CD4-positive, alpha-beta T cell treated with Interleukin-4 for 1 hour (primary cell): ENCODE results near the gene NRG2.

Experiments used
- DNase-seq, 2 donors: peaks; one replicate each; pipeline ENCODE4 v3.0.0-alpha.2; 2020 to 2022

Gene NRG2

DNA sequence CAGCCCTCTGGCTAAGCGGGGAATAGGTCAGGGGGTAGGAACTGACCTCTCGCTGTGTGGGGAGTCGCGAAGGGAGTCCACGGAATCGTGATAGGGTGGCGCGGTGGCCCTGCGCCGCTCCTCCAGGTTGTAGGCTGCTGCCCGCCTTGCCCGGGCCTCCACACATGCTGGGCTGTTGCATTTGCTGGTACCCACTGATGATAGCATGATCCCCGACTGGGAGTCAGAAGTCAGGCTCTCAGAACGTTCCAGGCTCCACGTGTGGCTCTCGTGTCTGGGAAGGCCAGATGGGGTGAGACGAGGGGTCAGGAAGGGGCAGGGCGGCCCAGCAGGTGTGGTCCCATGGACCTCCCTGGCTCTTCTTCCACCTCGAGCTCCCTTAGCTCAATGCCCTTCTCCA is 191.5 kb downstream of the NRG2 start:
- DNase-seq: no peak

DNA sequence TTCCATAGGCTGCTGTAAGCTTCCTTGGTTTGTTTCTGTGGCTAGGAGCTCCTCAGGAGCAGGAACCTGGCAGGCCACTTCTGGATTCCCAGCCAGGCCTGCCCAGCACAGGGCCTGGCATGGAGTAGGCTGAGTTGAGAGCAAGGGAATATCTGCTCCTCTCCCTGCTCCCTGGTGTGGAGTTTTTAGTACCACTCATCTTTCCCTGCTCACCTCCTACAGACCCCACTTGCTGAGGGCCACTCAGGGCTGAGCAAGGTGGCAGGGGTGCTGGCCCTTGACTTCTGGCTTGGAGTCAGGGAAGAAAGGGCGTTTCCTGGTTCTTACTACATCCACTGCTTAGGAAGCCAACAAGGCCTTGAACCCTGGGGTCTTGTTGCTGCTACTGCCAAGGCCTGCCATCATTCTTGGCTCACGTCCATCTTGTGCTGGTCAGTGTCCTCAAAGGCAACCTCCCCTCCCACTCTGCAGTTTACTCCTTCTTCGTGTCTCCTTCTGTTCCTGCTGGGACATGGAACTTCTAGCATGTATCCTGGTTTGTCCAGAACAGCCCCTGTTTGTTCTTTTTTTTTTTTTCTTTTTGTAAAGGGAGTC is 192.6 kb downstream of the NRG2 start:
- no peak for DNase-seq

DNA sequence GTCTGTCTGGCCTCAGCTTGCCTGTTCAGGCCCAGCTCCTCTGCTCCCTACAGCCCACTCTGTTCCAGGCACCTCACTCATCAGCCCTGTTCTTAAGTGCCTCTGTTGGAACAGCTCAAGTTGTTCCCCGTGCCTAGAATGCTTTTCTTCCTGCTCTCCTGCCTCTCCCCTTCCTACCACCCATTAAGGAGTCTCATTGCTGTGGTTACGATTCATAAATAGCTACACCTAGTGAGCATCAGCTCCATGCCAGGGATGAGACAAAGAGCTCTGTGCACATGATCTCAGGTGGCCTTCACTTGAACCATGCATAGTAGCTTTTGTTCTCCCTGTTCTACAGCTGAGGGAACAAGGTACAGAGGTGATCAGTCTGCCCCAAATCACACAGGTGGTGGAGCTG is 193.2 kb downstream of the NRG2 start:
- DNase-seq: no peak

DNA sequence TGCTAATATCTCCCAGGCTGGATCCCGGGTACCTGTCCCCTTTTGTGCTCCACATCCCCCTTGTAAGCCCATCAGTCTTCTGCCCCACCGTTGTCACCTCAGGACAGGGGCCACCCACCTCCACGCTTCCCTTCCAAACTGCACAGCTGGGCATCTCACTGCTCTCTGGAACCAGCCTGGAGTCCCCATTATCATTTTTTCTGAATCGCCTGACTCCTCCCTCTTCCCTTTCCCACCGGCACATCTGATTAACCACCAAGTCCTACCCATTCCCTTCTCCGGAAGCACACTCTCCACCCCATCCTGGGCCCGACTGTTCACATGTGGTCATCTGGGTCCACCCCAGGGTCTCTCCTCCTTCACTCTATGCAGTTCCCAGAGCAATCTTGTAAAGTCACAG is 193.6 kb downstream of the NRG2 start:
- DNase-seq: no peak

DNA sequence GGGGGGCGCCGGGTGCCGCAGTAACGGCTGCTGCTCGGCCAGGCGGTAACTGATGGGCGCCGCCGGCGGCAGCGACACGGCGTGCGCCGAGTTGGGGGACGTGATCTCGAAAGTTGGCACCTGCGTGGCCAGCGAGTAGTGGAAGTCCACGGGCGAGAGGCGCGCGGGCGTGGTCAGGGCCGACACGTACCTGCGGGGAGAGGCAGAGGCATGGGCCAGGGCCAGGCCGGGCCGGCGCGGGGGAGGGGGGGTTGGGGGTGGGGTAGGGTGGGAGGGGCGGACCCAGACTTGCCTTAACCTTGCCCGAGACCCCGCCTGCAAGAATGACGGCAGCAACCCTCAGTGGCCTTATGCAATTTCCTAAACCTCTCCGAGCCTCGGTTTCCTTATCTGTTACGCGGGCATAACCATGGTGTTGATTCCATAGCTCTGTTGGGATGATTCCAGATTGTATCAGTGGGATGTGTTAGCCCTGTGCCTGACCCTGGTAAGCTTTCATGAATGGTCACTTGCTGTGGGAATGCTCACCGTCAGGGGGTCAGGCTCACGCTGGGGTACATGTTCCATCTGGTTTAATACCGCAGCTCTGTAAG is 194.5 kb downstream of the NRG2 start:
- DNase-seq: peak in 1 of 2 donors; percentile 45

DNA sequence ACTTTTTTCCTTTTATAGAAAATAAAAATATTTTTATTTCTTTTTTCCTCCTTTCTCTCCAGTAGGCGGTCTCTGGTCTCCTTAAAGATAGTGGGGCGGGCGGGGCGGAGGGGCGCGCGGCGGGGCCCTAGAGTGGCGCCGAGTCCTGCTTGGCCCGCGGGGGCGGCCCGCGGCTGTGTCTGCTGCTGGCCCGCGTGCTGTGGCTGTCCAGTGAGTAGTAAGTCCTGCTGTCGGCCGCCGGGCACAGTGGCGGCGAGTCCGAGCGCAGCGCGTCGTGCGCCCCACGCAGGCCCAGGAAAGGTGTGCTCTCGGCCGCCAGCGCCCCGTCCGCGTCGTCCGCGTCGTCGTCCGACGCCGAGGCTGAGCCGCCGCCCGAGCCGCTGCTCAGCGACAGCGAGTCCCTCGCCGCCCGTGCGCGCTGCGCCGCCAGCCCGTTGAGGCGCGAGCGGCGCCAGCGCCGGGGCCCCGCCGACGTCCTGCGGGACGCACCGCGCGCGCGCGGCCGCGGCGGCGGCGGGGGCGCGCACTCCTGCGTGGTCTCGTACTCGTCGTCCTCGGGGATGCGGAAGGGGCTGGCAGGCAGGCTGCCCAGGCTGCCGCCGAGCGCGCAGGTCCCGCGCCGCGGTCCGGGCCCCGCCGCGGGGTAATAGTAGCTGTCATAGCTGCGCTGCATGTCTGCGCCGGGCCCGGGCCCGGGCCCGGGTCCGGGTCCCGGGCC is 195.2 kb downstream of the NRG2 start:
- peak; percentile 80 to 83 for DNase-seq

DNA sequence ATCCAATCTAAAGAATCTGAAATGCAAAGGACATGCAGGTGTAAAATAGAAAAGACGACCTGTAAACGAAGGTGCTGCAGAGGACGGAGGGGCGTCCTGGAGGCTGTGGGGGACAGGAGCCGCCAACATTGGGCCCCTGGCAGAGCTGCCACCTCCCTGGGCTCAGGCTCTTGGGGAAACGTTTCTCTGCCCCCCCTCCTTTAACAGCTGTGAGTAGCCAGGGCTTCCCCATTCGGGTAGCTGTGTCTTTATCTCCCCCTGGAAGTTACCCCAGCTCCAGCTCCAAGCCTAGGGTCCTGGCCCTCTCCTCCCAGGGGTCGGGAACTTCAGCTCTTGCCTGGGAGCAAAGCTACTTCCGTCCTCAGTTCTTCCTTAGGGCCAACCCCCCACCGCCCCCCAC is 196.0 kb downstream of the NRG2 start:
- DNase-seq: no peak

DNA sequence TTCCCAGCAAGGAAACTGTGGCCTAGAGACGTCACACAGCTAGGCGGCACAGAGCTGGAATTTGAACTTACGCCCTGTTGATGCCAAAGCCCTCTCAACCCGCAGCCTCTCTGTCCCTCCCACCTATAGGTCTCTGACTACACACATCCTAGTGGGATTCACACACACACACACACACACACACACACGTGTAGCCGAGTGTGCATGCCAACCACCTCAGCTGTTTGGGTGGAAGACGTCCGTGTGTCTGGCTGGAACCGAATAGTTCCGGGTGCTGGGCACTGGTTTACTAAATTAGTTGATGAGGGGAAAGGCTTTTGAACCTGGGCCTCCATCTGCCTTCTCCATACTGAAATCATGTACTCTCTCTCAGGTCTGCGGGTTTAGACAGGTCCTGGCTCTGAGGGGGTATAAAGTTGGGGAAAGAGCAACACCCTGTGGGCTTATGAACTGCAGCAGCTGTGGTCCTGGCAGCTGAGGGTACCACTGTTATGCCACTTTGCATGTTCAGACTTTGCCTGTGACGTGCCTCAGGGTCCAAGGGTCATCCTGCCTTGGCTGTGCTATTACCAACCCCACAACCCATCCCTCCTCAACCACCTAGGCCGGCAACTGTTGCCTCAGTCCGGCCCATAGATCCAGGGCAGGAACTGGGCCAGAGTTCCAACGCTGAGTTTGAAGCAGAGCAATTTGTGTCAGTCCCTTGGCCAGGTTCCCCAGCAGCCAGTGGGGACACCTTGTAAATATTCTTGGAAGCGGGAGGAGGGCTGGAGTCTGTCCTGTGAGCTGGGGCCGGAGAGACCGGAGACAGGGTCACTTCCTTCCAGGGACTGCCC is 197.0 kb downstream of the NRG2 start:
- DNase-seq: no peak

DNA sequence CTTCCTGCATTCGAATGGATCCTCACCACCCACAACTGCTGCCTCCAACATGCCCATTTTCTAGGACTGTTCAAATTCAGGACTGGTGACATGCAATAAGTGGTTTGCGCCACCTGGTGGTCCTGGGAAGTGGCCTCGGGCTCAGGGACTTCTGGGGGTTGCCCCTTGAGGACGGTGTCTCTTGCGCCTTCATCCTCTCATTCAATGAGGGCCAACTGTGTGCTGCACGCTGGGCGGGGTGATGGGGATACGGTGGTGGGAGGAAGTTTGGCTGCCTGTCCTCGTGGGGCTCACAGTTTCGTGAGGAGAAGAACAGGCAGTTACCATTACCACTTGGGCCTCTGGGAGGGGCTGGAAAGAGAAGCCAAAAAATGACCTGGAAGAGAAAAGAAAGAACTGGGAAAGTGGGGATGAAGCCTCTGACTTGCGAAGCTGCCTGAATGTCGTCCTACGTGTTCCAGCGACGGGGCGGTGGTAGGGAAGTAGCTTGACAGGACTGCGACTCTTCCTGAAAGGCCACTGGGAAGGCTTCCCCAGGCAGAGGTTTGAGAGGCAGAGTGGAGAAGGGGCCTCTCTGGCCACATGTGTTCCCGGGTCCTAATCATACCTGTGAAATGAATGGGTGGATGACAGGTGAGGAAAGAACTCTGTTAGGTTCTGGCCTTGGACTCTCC is 198.5 kb downstream of the NRG2 start:
- DNase-seq: peak; percentile 69 to 76

DNA sequence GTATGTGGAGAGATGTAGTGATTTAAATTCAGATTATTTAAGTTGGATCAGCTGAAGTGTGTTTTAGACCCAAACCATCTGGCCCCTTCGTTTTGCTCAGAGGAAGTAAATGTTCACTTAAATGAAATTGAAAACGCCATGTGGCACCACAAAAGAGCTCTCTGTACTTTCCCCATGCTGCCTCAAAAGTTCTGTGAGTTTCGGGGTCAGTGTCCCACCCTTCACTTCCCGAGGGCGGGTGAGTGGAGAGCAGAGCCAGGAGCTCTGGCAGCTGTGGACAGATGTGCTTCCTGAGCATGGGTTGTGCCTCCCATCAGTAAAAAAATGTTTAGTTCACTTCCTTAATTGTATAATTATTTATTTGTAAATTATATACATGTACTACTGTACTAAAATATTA is 199.1 kb downstream of the NRG2 start:
- DNase-seq: no peak

DNA sequence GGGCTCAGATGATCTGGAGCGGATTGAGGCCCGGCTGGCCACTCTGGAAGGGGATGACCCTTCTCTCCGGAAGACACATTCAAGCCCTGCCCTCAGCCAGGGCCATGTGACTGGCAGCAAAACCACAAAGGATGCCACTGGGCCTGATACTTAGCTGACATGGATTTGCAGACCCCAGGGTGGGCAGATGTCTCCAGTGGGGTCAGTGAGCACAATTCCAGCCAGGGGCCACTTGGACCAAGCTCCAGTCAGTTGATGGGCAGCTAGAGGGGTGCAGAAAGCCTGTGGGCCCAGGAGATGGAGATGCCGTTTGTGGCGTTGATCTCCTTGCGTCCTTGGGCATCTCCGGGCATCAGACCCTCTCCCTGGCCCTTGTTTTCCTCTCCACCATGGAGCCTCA is 200.8 kb downstream of the NRG2 start:
- no peak for DNase-seq

DNA sequence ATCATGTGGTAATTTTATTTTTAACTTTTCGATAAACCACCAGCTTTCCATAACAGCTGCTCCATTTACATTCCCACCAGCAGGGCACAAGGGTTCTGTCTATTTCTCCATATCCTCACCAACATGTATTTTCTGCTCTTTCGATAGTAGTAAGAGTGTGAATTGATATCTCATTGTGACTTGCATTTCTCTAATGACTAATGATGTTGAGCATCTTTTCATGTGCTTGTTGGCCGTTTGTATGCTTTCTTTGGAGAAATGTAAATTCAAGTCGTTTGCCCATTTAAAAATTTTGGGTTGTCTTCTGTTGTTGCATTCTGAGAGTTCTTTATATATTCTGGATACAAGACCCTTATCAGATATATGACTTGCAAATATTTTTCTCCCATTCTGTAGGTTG is 201.6 kb downstream of the NRG2 start:
- no peak for DNase-seq

DNA sequence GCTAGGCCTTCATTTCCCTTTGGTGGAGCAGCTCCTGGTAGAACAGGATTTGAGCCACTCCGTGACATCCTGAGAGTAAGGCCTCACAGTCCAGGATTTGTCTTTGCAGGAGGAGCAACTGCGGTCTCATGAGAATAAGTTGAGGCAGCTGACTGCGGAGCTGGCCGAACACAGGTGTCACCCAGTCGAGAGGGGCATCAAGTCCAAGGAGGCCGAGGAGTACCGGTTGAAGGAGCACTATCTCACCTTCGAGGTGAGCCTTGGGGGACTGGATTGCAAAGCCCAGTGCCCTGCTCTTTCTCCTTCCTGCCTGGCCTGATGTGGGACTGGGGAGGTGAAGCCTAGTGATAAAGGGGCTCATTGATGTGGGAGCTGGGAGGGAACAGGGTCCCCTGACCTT is 203.2 kb downstream of the NRG2 start:
- no peak for DNase-seq

DNA sequence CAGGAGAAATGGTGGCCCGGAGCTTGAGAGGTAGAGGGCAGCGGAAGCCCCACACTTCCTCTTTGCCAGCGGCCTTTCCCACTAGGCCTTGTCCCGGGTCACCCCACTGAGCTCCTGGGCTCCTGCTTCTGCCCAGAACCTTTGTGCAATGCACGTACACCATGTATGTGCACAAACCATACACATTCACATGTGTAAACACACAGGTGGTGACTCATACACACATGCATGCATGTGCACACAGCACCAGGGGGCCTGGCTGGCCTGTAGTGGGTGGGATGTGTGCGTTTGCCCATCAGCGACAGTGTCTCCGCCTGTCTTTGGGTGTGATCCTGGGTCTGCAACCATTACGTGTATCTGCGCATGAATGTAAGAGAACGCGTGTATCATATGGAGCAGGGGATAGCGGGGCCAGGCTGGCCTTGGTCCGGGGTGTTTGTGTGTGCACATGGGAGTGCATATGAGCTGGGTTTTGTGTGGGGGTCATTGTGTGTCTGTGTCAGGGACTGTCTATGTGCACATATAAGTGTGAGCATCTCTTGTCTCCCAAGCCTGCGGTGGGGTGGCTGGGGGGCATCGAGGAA is 203.8 kb downstream of the NRG2 start:
- DNase-seq: no peak

DNA sequence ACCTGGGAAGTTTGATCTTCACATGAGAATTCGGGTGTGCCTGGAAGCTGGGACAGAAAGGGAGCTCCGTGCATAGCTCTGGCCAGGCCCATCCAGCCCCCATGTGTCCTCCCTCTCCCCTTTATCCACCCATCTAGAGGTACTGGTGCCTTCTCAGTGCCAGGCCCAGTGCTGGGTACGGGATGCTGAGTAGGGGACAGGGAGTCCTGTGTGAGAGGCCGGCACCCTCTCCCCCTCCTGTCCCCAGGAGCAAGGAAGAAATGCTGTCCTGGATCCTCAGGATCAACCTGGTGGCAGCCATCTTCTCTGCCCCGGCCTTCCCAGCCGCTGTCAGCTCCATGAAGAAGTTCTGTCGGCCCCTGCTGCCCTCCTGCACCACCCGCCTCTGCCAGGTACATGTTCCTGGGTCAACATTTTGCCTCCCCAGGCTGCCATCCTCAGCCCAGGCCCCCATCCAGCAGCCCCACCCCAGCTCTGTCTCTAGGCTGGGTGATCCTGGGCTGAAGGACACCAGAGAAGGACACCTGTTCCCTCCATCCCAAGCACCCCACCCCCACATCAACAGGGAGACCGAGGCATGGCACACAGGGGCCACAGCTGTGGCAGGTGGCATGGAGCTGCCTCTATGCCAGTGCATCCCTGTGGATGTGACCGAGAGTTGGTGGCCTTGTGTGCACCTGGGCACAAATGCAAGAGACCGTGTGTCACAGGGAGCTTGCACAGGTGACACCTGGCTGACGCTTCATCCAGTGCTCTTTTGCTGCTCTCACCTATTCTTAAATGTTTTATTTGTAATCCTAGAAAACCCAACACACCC is 204.5 kb downstream of the NRG2 start:
- no peak for DNase-seq

DNA sequence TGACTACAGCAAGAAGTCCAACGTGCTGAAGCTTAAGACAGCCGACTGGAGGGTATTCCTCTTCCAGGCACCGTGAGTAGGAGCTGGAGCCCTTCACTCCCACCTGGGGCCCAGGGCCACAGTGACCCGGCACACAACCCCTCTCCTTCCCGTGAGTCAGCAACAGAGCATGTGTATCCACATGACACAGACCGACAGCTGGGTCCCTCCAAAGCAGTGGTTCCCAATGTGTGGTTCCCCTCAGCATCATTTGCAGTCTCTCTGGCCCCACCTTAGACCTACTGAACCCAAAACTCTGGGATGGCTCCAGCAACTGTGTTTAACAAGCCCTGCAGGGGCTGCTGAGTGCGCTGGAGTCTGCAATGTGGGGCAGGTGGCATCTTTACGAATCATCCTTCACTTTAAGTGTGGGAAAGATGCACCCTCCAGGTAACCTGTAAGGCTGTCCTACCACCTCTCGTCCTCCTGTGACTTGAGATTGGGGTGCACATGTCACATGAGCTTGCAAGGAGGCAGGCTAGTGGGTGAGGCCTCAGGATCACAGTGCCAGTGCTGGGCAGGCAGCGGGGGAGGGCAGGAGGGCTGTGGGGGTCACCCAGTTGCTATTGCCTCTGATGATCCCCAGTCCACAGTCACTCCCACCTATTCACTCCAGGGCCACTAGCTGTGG is 205.3 kb downstream of the NRG2 start:
- DNase-seq: no peak

DNA sequence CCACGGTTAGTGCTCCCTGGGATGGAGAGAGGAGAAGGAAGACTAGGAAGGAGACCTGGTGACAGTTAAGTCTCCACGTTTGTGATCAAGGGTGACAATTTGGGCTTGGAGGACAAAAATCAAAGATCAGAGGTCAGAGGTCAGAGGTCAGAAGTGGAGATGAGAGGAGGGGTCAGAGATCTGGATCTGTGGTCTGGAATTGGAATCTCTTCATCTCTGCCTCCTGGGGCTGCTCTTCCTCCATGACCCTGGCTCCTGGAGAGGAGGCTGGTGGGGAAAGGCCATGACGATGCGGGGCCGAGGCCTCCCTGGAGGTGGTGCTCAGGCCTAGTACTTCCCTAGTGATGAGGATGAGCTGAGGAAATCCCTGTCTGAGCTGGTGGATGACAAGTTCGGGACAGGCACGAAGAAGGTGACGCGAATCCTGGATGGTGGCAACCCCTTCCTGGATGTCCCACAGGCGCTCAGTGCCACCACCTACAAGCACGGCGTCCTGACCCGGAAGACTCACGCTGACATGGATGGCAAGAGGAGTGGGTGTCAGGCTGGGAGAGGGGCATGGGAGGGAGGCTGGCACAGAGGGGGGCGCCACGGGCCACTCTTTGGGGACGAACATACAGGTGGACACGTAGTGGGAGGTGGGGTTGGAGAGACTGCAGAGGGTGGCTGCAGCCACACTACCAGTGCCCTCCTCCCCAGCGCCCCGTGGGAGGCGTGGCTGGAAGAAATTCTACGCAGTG is 206.5 kb downstream of the NRG2 start:
- no peak for DNase-seq

DNA sequence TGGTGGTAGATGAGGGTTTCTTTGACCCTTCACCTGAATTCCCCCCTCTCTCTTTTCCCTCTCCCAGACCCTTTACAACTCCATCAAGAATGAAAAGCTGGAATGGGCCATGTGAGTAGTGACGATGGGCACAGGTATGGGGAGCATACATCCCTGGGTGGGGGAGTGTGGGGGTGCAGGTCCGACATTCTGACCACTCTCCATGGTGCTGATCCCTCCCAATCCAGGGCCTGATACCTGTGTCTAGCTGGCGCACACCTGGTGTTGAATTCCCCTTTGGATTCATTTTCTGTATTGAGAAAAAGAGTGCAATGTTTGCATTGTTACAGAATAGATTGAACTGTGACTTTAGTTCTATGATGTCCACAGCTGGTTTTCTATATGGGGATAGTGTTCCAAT is 207.4 kb downstream of the NRG2 start:
- no peak for DNase-seq

DNA sequence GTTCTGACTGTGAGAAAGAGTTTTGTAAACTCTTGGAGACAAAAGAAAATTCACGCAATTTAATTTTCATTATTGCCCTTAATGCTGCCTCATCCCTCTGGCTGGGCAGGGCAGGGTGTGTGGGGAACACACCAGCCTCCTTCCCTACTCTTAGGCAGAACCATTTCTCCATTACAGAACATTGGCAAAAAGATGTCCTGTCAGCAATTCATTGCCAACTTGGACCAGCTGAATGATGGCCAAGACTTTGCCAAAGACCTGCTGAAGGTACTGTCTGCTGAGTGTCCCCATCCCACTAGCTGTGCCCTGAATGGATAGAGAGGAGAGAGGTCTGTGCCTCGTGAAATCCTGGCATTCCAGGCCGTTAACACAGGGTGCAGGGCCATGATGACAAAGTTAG is 209.6 kb downstream of the NRG2 start:
- no peak for DNase-seq

DNA sequence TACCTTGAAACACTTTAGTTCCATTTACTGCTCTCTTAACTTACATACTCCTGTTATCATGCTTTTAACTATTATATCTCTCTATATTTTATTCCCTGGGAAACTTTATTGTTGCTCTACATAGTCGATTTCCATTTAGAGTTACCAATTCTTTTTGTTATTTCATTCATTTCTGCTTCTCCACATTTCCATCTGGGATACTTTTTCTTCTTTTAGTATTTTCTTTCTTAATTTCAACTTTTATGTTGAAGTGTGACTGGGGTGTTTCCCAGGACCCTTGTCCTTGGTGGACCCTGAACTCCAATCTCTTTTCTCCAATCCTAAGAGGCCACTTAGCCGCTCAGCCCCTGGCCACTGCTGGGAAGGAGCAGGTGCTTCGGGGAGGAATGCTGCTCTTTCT is 211.5 kb downstream of the NRG2 start:
- no peak for DNase-seq

DNA sequence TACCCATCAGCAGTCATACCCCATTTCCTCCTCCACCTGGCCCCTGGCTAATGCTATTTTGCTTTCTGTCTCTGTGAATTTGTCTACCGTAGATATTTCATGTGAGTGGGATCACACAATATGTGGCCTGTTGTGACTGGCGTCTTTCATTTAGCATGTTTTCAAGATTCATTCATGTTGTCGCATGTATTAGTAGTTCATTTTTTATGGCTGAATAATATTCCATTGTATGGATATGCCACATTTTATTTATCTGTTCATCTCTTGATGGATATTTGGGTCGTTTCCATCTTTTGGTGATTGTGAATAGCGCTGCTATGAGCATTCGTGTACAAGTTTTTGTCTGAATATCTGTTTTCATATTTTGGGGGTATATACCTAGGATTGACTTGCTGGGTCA is 213.6 kb downstream of the NRG2 start:
- no peak for DNase-seq
